HG03066 (cell line): ENCODE measurements around the gene MRPL18.
"Not testable (repeated sequence)": the region's sequence is repeated elsewhere in the genome, so short reads cannot be mapped to it uniquely, and the experiment has no call there.

ENCODE experiments used
- ATAC-seq: cut with Tn5 transposase; IDR thresholded peaks from one replicate; pipeline ENCODE4 v1.9.1; 2021; ENCODE audit warnings: low read depth; ENCODE audit not compliant: unreplicated experiment

MRPL18 gene

DNA sequence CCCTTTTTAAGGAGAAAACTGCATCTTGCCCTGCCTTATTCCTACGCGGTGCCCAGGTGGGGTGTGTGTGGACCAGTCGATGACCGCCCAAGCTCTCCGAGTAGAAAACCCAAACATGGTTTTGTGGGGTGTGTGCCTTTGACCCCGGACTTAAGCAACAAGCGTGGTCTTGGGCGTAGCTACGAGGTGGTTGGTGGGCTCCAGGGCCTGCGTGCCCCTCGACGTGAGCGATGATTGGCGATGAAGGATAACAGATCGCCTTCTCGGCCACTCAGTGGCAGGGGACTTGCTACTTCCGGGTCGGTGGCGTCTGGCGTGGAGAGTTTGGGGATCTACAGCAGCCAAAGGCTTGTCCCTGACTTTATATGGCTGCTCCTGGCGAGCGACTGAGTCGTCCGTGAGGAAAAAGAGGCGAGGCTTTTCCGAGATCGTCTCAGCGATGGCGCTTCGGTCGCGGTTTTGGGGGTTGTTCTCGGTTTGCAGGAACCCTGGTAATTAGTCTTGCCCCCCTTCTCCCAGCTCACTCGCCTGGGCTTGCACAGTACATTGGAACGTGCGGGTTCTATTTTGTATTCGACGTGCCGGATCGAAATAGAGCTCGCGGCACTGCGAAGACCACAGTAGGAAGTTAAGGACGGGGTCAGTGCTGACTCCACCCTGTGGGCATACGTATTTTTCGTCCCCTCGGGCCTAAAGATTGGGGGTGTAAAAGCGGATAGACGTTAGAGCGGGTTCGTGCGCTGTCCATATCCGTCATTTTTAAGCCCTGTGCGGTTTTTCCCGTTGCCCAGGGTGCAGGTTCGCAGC lies at the start of gene MRPL18:
TSS of gene MRPL18 (plus strand) at position 319 of the 807 bp plus-strand sequence. CDS start at position 440, 121 bp downstream.
- ATAC-seq, result peak; percentile 83

DNA sequence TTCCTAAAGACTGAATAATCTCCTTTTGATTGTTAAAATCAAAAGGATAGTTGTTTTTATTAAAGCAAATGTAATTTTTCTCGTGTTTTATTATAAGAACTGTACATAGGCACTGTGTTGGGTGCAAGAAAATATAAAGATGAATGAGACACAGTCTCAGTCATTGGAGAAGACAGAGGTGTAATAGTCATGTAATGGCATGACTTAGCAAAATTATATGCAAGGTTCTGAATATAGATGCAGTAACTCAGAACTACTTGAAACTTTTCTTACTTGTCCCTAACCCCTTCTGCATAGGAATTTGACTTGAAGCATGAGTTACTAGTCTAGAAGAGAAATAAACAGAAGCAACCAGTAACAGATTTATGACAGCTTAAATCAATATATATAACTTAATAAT lies 48.1 kb upstream of the MRPL18 start:
- no peak for ATAC-seq

DNA sequence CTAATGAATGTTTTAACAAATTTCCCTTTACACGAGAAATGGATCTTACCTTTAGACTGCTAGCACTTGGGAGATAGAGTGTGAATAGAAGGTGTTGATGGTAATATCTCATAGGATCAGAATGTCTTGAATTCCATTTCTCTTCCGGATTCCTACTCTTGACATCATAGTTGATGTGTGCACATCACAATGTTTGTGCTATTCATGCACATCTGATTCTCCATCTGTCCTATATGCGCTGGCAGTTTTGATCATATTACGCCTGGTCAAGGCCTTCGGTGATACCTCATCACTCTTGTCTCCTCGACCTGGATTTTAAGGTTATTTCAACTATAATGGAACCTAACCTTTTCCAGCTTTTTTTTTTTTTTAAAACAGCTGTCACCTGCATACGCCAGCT lies 45.2 kb upstream of the MRPL18 start:
- no peak for ATAC-seq

DNA sequence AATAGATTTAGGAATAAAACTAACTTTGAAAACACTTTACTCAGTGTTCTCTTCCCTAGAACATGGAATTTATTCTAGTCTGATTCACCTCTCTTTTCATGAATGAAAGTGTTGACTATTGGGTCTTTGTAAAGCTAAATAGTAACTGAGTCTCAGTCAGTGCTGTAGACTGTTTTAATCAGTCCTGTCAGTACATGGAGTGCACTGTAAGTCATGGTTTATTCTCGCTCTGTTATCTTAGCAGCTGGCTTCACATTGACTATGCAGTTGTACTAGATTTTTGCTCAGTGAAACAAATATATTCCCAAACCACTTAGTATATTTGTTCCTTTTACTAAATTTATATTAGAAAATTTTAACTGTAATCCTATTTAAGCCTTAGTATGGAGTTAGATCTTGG lies 43.5 kb upstream of the MRPL18 start:
- no peak for ATAC-seq

DNA sequence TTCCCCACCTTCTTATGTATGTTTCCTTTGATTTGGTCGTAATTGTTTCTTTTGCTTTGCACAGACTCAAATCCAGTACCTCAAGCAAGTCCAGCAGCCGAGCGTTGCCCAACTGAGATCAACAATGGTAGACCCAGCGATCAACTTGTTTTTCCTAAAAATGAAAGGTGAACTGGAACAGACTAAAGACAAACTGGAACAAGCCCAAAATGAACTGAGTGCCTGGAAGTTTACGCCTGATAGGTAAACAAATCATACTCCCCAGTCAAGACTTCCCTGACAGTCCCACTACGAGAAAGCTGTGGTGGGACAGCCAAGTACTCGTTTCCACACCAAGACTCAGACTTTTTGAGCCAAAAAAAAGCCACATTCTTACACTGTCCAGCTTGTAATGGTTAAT lies 42.1 kb upstream of the MRPL18 start:
- ATAC-seq, result not testable (repeated sequence)

DNA sequence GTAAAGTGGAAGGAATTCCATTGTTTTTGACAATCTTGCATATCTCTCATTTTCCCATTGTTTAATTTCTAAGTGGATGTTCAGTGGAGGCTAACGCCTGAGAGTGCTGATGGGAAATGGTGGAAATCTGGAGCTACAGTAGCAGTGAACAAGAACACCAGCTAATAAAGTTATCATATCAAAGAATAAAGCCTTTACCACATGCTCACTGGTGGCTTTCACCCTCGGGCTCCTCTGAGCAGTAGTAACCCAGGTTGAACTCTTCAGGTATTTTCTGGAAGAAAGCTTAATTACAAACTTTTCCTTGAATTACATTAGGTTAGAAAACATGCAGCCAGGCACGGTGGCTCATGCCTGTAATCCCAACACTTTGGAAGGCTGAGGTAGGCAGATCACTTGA lies 38.8 kb upstream of the MRPL18 start:
- ATAC-seq, result no peak

DNA sequence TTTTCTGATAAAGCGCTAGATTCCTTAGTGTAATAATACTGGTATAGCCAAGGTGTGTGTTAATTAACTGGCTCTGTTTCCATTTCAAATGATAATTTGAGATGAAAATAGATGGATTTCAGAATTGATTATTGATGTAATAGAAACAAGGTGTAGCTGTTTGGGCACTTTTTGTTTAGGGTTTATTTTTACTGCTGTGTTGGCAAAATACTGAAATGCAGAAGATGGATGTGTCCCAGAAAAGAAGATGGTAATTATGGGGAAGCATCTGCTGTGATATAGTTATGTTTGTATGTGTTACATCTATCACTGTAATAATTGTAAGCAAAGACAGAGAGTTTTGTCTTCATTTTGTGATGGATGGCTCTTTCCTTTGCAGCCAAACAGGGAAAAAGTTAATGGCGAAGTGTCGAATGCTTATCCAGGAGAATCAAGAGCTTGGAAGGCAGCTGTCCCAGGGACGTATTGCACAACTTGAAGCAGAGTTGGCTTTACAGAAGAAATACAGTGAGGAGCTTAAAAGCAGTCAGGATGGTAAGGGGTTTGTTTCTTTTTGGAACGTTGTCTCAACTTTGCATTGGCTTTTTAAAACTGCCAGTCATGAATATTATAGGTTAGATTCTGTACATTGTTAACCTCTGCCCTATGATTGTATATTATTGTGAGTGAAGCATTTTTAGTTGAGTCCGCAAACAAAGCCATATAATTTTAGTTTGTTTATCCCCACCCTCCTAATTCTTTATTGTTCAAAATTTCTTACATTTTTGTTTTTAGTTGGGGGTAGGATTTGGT lies 37.0 kb upstream of the MRPL18 start:
- ATAC-seq, result no peak

DNA sequence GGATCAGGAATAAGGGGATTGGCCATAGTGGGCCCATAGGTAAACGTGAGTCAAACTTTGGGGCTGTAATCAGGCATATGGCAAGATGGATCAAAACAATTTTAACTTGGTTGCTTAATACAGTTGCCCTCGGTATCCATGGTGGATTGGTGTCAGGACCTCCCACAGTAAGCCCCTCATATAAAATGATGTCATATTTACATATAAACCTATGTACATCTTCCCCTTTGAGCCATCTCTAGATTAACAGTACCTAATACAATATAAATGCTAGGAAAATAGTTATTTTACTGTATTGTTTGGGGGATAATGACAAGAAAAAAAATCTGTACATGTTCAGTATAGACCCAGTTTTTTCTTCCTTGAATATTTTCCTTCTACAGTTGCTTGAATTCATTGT lies 35.9 kb upstream of the MRPL18 start:
- no peak for ATAC-seq

DNA sequence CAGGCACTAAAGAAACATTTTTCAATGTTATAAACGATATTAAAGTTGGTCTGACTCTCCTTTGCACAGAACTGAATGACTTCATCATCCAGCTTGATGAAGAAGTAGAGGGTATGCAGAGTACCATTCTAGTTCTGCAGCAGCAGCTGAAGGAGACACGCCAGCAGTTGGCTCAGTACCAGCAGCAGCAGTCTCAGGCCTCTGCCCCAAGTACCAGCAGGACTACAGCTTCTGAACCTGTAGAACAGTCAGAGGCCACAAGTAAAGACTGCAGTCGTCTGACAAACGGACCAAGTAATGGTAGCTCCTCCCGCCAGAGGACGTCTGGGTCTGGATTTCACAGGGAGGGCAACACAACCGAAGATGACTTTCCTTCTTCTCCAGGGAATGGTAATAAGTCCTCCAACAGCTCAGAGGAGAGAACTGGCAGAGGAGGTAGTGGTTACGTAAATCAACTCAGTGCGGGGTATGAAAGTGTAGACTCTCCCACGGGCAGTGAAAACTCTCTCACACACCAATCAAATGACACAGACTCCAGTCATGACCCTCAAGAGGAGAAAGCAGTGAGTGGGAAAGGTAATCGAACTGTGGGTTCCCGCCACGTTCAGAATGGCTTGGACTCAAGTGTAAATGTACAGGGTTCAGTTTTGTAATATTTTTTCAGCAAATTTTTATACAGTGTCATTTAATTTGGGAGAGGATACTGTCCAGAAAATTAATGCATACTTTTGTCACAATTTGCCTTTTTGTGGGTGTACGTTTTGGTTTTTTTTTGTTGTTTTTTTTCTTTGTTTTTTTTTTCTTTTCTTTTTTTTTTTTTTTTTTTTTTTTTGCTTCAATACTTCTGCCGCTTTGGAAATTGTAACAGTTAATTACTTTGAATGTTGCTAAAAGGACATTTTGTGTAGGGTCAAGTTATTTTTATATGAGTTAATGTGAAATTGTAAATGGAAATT lies 35.0 kb upstream of the MRPL18 start:
- ATAC-seq, result no peak

DNA sequence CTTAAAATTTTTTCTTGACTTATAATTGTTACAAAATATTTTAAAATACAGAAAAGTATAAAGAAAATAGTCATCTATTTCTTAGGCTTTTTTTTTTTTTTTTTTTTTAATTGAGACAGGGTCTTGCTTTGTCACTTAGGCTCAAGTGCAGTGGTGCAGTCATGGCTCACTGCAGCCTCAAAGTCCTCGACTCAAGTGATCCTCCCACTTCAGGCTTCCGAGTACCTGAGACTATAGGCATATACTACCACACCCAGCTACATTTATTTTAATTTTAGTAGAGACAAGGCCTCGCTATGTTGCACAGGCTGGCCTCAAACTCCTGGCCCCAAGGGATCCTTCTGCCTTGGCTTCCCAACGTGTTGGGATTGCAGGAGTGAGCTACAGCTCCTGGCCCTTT lies 33.8 kb upstream of the MRPL18 start:
- ATAC-seq, result no peak

DNA sequence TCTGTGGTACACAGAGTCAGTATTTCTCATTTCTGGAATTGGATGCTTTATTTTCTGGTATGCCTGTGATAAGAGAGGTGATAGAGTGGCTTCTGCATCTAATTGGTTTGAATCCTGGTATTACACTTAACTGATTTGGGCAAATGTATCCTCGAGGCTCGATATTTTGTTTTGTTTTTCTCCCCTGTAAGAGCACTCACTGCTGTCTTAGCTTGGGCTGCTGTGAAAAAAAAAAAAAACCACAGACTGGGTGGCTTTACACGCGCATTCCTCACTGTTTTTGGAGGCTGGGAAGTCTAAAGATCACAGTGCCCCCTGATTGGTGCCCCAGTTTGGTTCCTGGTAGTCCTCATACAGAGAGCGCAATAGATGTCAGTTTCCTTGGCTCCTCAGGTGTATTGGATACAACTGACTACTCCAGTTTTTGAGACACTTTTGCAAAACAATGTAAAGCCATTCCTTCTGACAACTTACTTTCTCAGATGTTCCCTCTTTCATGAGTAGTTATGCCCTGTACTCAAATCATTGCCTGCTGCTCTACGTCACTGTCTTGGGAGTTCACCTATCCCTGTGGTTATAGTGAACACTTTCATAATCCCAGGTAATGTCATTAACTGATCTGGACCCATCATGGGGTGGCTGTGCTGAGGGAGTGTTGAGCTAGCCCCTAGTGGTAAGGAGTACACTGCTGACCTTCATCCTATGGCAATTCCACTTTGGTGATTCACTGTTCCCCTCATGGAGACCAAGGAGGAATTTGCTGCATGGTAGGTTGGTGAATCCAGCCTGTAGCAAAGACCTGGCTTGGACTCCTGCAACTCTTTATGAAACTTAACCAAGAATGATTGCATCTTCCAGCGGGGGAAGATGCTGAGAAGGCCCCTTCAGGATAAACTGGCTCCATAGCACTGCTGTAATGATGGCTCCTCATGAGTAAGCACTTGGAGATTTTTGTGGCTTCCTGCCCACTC lies 32.0 kb upstream of the MRPL18 start:
- no peak for ATAC-seq

DNA sequence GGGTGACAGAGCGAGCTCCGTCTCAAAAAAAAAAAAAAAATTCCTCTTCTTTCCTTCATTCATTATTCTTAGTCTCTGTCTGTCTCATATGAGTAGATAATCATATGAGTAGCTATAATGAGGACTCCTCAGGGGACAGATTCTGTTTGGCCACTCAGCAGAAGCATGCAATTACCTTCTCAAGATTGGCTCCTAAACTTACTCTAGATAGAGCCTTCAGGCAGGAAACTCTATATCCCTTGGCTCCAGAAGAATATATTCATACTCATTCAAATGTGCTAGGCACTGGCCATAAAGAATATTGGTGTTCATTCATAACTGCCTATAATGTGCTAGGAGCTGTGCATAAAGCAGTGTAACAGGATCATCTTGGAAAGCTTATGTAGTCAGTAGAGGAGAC lies 30.6 kb upstream of the MRPL18 start:
- no peak for ATAC-seq

DNA sequence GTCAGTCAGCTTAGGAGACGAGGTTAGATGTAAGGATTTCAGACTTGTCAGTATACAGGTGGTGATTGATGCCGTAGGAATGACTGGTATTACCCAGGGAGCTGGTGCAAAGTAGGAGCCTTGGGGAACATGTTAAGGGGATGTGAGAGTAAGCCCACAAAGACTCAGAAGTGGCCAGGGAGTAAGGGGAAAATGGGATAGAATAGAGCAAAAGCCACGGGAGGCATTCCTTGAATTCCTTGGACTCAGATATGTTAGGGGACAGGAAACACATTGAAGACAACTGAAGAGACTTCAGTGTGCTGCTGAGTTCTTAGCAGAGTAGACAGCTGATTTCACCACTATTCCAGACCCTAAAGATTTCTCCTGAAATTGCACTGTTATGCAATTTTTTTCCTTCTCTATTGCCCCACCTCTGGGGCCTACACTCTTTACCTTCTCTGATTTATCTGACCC lies 29.6 kb upstream of the MRPL18 start:
- ATAC-seq, result no peak

DNA sequence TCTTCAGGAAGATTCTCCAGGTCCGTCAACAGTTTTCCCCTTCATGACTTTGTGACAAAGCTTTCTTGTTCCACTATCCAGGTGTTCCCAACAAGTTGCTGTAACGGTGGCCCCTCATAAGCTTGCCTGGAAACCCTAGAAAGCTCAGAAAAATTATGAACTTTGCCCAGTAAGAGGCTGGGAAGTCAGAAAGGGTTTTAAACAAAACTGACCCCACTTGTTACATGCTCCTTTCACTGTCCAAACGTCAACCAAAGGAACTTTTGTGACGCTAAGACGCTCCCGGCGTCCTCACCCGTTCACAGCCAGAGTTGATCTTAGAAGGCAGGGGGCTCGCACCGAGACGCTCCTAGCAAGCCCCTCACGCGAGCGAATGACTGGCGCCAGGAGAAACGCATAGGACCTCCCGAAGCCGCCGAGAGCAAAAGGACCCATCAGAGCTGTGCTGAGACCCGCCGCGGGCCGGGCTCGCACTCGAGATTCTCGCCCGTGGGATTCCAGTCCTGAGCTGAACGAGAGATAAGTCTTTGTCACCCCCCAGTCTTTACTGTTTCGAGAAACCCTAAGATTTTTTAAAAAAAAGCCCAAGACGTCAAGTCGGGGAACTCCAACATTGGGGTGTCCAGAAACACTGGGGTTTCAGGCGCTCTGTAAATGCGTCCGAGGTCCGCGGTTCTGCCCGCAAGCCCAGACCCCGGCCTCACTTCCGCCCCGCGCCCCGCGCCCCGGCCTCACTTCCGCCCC lies 29.0 kb upstream of the MRPL18 start:
- peak; percentile 3 for ATAC-seq

DNA sequence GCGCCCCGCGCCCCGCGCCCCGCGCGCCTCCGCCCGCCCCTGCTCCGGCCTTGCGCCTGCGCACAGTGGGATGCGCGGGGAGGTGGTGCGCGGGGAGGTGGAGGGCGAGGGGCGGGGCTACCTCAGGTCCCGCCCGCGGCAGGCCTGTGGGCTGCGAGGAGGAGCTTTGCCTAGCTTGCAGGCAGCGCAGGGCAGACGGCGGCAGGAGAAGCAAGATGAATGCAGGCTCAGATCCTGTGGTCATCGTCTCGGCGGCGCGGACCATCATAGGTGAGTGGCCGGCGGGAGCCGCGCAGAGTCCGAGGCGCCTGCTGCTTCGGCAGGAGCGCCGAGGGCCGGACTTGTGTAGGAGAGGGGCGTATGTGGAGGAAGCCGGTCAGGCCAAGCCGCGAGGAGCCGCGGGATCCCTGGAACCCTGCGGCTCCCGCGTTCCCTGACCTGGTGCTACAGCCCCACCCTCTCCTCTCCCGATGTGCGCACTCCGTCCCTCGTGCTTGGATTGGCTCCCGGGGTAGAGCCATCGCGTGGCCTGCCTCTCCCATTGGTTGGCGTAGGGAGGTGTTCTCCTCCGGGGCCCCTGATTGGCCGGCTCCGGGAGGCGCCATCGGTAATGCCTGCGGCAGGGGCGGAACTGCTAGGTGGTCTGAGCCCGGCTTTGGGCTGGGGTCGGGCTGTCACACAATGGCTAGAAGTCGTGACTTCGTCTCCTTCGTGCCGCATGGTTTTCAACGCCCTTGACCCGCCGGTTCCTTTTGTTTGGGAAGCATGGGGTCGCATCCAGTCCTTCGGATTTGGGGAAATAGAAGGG lies 28.2 kb upstream of the MRPL18 start, which contains the start of gene ACAT2:
TSS of gene ACAT2 (plus strand) at position 173 of the 808 bp plus-strand sequence. CDS start at position 216, 43 bp downstream.
- peak; percentile 97 for ATAC-seq

DNA sequence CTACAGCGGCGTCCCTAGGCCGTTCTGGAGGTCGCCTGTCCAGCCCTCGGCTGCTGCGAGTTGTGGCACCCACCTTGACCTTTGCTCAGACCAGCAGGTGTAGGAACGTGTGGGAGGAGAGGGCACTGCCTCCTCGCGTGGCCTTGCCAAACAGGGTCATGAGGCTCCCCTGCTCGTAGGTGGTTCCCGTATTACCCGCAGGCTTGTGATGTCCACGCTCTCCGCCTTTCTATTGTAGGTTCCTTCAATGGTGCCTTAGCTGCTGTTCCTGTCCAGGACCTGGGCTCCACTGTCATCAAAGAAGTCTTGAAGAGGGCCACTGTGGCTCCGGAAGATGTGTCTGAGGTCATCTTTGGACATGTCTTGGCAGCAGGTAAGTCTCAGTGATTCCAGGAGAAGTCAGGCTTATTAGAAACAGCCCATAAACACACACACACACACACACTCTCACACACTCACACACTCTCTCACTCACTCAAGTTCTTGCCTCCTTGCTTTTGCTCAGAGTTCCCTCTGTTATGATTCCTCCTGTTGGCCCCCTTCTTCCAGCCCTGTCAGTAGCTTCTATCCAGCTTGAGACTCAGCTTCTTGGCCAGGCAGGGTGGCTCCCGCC lies 27.5 kb upstream of the MRPL18 start:
- peak; percentile 2 for ATAC-seq

DNA sequence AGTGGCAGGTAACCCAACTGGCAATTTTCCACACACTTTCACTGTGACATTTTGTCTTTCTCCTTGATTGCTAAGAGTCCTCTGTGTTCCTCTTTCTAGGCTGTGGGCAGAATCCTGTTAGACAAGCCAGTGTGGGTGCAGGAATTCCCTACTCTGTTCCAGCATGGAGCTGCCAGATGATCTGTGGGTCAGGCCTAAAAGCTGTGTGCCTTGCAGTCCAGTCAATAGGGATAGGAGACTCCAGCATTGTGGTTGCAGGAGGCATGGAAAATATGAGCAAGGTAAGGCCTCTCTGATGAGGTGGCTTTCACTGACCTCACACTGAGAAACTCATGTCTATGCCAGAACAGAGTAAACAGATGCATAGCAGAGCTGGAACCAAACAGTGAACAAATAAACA lies 23.4 kb upstream of the MRPL18 start:
- no peak for ATAC-seq
